IMR-90 (cell line): Measurements from ENCODE around the gene HGFAC. TPM values are rescaled to one million over a fixed set of nuclear protein-coding genes. Genes with fewer than 3 reads are reported as not detected.

Source experiments
- ATAC-seq: fragments of 200-7000 bp; cut with Tn5 transposase; 2 replicates; pipeline ENCODE4 v1.9.1; 2020; ENCODE audit warnings: low read depth, mild to moderate bottlenecking, moderate library complexity
- BruUV-seq: library from RNA; stranded (reverse); fragments of 400-500 nt; replicated peaks from 2 replicates; lab custom pipeline; 2021; lab: Mats Ljungman, UMichigan
- CTCF ChIA-PET: fragments of 300-600 bp; formaldehyde crosslinking; extraction: SDS; loops from one replicate; lab custom pipeline; 2021; ENCODE audit warnings: antibody characterized with exemption; lab: Yijun Ruan, JAX
- POLR2A ChIA-PET: fragments of 300-600 bp; sonication (Branson Sonifier 250); formaldehyde crosslinking; loops from one replicate; lab custom pipeline; 2022; ENCODE audit warnings: antibody characterized with exemption; ENCODE audit not compliant: unreplicated experiment; lab: Charles Lee
- DNase-seq: peaks from one replicate; pipeline ENCODE4 v3.0.0; 2013
- H2AFZ ChIP-seq: replicated peaks from 2 replicates; pipeline ENCODE3; 2013; ENCODE audit warnings: low read length, mild to moderate bottlenecking; ENCODE audit not compliant: poor library complexity
- H2AK5ac ChIP-seq: 2 replicates; pipeline ENCODE4 v1.6.1; 2013; ENCODE audit warnings: low read depth, low read length, inconsistent platforms
- H2AK9ac ChIP-seq: replicated peaks from 2 replicates; pipeline ENCODE3; 2013; ENCODE audit warnings: mild to moderate bottlenecking, low read depth, low read length, moderate library complexity; ENCODE audit not compliant: poor library complexity
- H2BK120ac ChIP-seq: 2 replicates; pipeline ENCODE4 v1.6.1; 2013; ENCODE audit warnings: low read depth, low read length, inconsistent platforms
- H2BK15ac ChIP-seq: 3 replicates; pipeline ENCODE4 v1.6.1; 2013; ENCODE audit warnings: low read depth, low read length, inconsistent platforms
- H2BK20ac ChIP-seq: 2 replicates; pipeline ENCODE4 v1.6.1; 2013; ENCODE audit warnings: low read depth, mild to moderate bottlenecking, inconsistent platforms, low read length, moderate library complexity
- H2BK5ac ChIP-seq: 2 replicates; pipeline ENCODE4 v1.6.1; 2013; ENCODE audit warnings: mild to moderate bottlenecking, low read depth, low read length, inconsistent platforms; ENCODE audit not compliant: poor library complexity, severe bottlenecking
- H3K14ac ChIP-seq: replicated peaks from 2 replicates; pipeline ENCODE4 v1.6.1; 2013; ENCODE audit warnings: low read depth, low read length, inconsistent platforms
- H3K18ac ChIP-seq: 2 replicates; pipeline ENCODE4 v1.6.1; 2013; ENCODE audit warnings: low read depth, low read length, control low read depth
- H3K23ac ChIP-seq: 2 replicates; pipeline ENCODE4 v1.6.1; 2013; ENCODE audit warnings: low read depth, low read length, inconsistent platforms
- H3K27ac ChIP-seq: 2 replicates; pipeline ENCODE4 v1.5.1; 2013; ENCODE audit warnings: mild to moderate bottlenecking, control low read depth, low read length; ENCODE audit not compliant: insufficient read depth
- H3K27me3 ChIP-seq: 2 replicates; pipeline ENCODE4 v1.6.1; 2013; ENCODE audit warnings: low read length; ENCODE audit not compliant: control insufficient read depth, insufficient read depth
- H3K36me3 ChIP-seq: 2 replicates; pipeline ENCODE4 v1.6.1; 2013; ENCODE audit warnings: low read length, mixed read lengths; ENCODE audit not compliant: control insufficient read depth, insufficient read depth
- H3K4ac ChIP-seq: 2 replicates; pipeline ENCODE4 v1.6.1; 2013; ENCODE audit warnings: low read depth, low read length, inconsistent platforms
- H3K4me1 ChIP-seq: 2 replicates; pipeline ENCODE4 v1.6.1; 2013; ENCODE audit warnings: low read length, mixed read lengths; ENCODE audit not compliant: control insufficient read depth, insufficient read depth
- H3K4me2 ChIP-seq: 2 replicates; pipeline ENCODE4 v1.6.1; 2013; ENCODE audit warnings: low read depth, mild to moderate bottlenecking, control low read depth, low read length, moderate library complexity
- H3K4me3 ChIP-seq: 2 replicates; pipeline ENCODE4 v1.5.1; 2013; ENCODE audit warnings: low read depth, mild to moderate bottlenecking, control low read depth, low read length, moderate library complexity; ENCODE audit not compliant: insufficient read depth
- H3K56ac ChIP-seq: 2 replicates; pipeline ENCODE4 v1.6.1; 2013; ENCODE audit warnings: low read length, inconsistent platforms; ENCODE audit not compliant: insufficient read depth; ENCODE audit errors: extremely low read depth
- H3K79me1 ChIP-seq, 2 experiments: 2 replicates each; pipeline ENCODE4 v1.6.1; 2013; ENCODE audit warnings: low read length in 2 of 2, inconsistent platforms in 1 of 2, low read depth in 1 of 2
- H3K9ac ChIP-seq: 2 replicates; pipeline ENCODE4 v1.6.1; 2013; ENCODE audit warnings: low read depth, low read length, control low read depth
- H3K9me1 ChIP-seq: 2 replicates; pipeline ENCODE4 v1.6.1; 2013; ENCODE audit warnings: low read length, inconsistent platforms; ENCODE audit not compliant: insufficient read depth
- H3K9me3 ChIP-seq: 2 replicates; pipeline ENCODE4 v1.6.1; 2013; ENCODE audit warnings: low read length; ENCODE audit not compliant: control insufficient read depth, insufficient read depth
- H4K20me1 ChIP-seq: 2 replicates; pipeline ENCODE4 v1.6.1; 2013; ENCODE audit warnings: low read length, inconsistent platforms; ENCODE audit not compliant: insufficient read depth
- H4K5ac ChIP-seq: 2 replicates; pipeline ENCODE4 v1.6.1; 2013; ENCODE audit warnings: mild to moderate bottlenecking, low read depth, low read length, control low read depth
- H4K8ac ChIP-seq, 2 experiments: 2 replicates each; pipeline ENCODE4 v1.6.1; 2013; ENCODE audit warnings: low read depth in 2 of 2, low read length in 2 of 2, control low read depth in 1 of 2, inconsistent platforms in 1 of 2
- H4K91ac ChIP-seq: 2 replicates; pipeline ENCODE4 v1.6.1; 2013; ENCODE audit warnings: low read depth, low read length, inconsistent platforms; ENCODE audit not compliant: insufficient read depth
- FOS ChIP-seq: fragments of 150-350 bp; IDR thresholded peaks from 2 replicates; pipeline ENCODE4 v1.6.1; 2016; ENCODE audit warnings: low read depth, low read length
- WGBS, 2 experiments: methylation state at CpG; one replicate each; pipeline versions ENCODE4 v1.1.5 to v1.1.7; 2013; ENCODE audit warnings: missing lambda C conversion rate in 2 of 2; ENCODE audit not compliant: insufficient read length in 1 of 2; ENCODE audit errors: extremely low coverage in 2 of 2; 5-methylcytosine and 5-hydroxymethylcytosine counted together
- dilution Hi-C: fragments of 300-500 bp; cut with HindIII; formaldehyde crosslinking; loops from one replicate; pipeline ENCODE4 v1.14.3; 2018; ENCODE audit warnings: low sequenced_read_pairs; ENCODE audit not compliant: unreplicated experiment
- in situ Hi-C: fragments of 300-500 bp; cut with MboI; formaldehyde crosslinking; loops from 3 replicates; pipeline ENCODE4 v1.14.3; 2019; ENCODE audit warnings: low sequenced_read_pairs, inconsistent platforms, mixed read lengths
- intact Hi-C: fragments of 100-400 bp; cut with micrococcal nuclease; formaldehyde crosslinking; loops from 2 replicates; pipeline ENCODE4 v1.10.0; 2022
- polyA plus RNA-seq, 3 experiments: library from polyadenylated mRNA; depleted of rRNA; stranded (reverse); fragments of >200 nt; gene quantifications; 2 replicates each; pipeline ENCODE4 v1.2.3, GENCODE V29; 2012; ENCODE audit warnings: low replicate concordance in 1 of 3
- total RNA-seq: library from RNA; depleted of rRNA; stranded (reverse); fragments of >200 nt; gene quantifications from 2 replicates; pipeline ENCODE4 v1.2.3, GENCODE V29; 2012

The HGFAC gene
- total and polyA plus RNA-seq, 2 of the 4 experiments (the other 2 are of a cell fraction) = 0.05 TPM; not detected in 1

DNA sequence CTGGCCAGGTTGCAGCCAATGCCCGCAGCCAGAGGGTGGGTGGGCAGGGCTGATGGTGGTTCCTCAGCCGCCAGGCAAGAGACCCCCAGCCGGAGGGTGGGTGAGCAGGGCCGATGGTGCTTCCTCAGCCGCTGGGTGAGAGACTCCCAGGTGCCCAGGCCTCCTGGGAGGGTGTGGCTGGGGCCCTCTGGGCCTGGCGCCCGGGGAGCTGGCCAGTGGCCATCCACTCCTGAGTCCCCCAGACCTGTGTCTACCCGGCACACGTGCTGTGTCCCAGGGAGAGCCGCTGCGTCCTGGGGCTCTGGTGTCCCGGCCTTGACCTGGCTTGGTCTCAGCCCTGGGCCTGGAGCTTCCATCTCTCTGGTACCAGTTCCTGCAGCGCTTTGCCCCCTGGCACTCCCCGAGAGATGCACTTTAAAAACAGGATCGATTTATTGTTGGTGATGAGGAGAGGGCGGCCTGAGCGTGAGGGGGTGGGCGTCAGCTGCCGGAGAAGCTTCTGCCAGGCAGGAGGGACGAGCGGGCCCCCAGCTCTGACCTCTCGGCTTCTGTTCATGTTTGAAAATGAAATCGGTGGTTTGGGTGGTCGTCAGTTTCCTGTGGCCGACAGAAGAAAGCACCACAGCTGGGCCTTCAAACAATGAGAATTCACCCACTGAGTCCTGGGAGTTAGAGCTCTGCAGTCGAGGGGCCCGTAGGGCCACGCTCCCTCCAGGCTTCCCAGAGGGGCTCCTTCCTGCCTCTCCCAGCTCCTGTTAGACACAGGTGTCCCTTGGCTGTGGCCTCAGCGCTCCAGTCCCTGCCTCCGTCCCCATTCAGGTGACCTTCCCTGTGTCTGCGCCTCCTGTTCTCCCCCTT lies 27.8 kb downstream of the HGFAC start:
- Histone ChIP-seq H3K4me3 (no peak overlapping the region), H2AK5ac (no peak overlapping the region), H4K5ac (no peak overlapping the region), H3K14ac (no peak overlapping the region), H3K56ac (no peak overlapping the region), H2BK120ac (no peak overlapping the region), H2BK20ac (no peak overlapping the region), H3K9ac (no peak overlapping the region), H3K4me1 (no peaks in the 10 kb centered on the region), H2BK5ac (no peak overlapping the region), H3K4me2 (no peak overlapping the region), H4K8ac (no peak overlapping the region), H2AFZ (no peak overlapping the region), H3K36me3 (no peaks in the 10 kb centered on the region), H4K20me1 (0 out of 2 replicates have a peak, but pooled peaks cover 8% of the 10 kb centered on the region), H3K18ac (no peak overlapping the region), H3K4ac (no peak overlapping the region), H4K91ac (no peak overlapping the region), H3K79me1 (no peaks in the 10 kb centered on the region), H3K23ac (no peak overlapping the region), H3K27ac (no peak overlapping the region), H3K9me1 (0 out of 2 replicates have a peak, but pooled peaks cover 5% of the 10 kb centered on the region), H3K27me3 (peaks cover 35% of the 10 kb centered on the region; the same call in 1 of the 2 replicates), H2BK15ac (no peak overlapping the region), H2AK9ac (no peak overlapping the region), H3K9me3 (no peaks in the 10 kb centered on the region)
- ChIA-PET POLR2A (no interaction called here), CTCF (no interaction called here)
- TF ChIP-seq FOS = no peak
- intact Hi-C loops (no loop called here), dilution Hi-C loops (no loop called here), in situ Hi-C loops (no loop called here)
- ATAC-seq (no peak), DNase-seq (no peak)
- no TSS peak for BruUV-seq
- 54% methylated on average over 14 of the region's 31 CpGs; no CpG with 5 or more reads in 1 of the 2 experiments for WGBS, 2 experiments
